Activated naive CD8-positive, alpha-beta T cell treated with anti-CD3 and anti-CD28 coated beads, Interleukin-2, amount 50 U/mL, for 16 hours (primary cell): ENCODE data around the gene KAZN.

Source experiments
- DNase-seq: peaks from one replicate; pipeline ENCODE4 v3.0.0-alpha.2; 2020; ENCODE audit warnings: low read depth, low spot score

The KAZN gene

GRCh38 chr1:14713077-14713476 lies 114.6 kb downstream of the KAZN start:
- DNase-seq, result no peak

- DNase-seq, result no peak
These were observed 116.8 kb downstream of the KAZN start for GRCh38 chr1:14715266-14715665.

- DNase-seq, result no peak
These were observed 117.3 kb downstream of the KAZN start for GRCh38 chr1:14715802-14716201.

GRCh38 chr1:14716474-14716873 lies 118.0 kb downstream of the KAZN start:
- no peak for DNase-seq

- no peak for DNase-seq
These were observed 120.0 kb downstream of the KAZN start for GRCh38 chr1:14718476-14718875.

- no peak for DNase-seq
These were observed 124.9 kb downstream of the KAZN start for GRCh38 chr1:14723401-14723800.

GRCh38 chr1:14724246-14724645 lies 125.8 kb downstream of the KAZN start:
- DNase-seq, result no peak

GRCh38 chr1:14724678-14725077 lies 126.2 kb downstream of the KAZN start:
- DNase-seq, result no peak

GRCh38 chr1:14725238-14725637 lies 126.8 kb downstream of the KAZN start:
- no peak for DNase-seq

GRCh38 chr1:14725695-14726094 lies 127.2 kb downstream of the KAZN start:
- DNase-seq, result no peak

GRCh38 chr1:14726606-14727005 lies 128.1 kb downstream of the KAZN start:
- no peak for DNase-seq

- DNase-seq, result no peak
These were observed 130.0 kb downstream of the KAZN start for GRCh38 chr1:14728516-14728915.

GRCh38 chr1:14732728-14733047 lies 134.2 kb downstream of the KAZN start:
- DNase-seq, result no peak

GRCh38 chr1:14733048-14733778 lies 134.7 kb downstream of the KAZN start:
- DNase-seq, result no peak

- no peak for DNase-seq
These were observed 135.3 kb downstream of the KAZN start for GRCh38 chr1:14733779-14734140.

GRCh38 chr1:14735841-14736240 lies 137.4 kb downstream of the KAZN start:
- DNase-seq, result no peak

GRCh38 chr1:14737561-14738094 lies 139.1 kb downstream of the KAZN start:
- no peak for DNase-seq

GRCh38 chr1:14738235-14738634 lies 139.8 kb downstream of the KAZN start:
- no peak for DNase-seq

- no peak for DNase-seq
These were observed 140.2 kb downstream of the KAZN start for GRCh38 chr1:14738647-14739046.

GRCh38 chr1:14739082-14739832 lies 140.8 kb downstream of the KAZN start:
- DNase-seq, result no peak

- no peak for DNase-seq
These were observed 141.5 kb downstream of the KAZN start for GRCh38 chr1:14740016-14740415.

- DNase-seq, result no peak
These were observed 142.6 kb downstream of the KAZN start for GRCh38 chr1:14741082-14741481.

GRCh38 chr1:14741532-14741931 lies 143.0 kb downstream of the KAZN start:
- no peak for DNase-seq
